ENCODE data around the gene KLHL6.

- TF ChIP-seq CTCF (IDR thresholded peaks at IDR 0.05; ENCODE audit: low read depth, low read length, missing input control) (no peak), ZBTB33 (IDR thresholded peaks at IDR 0.05) (no peak), TAF1 (conservative IDR thresholded peaks at IDR 0.05) (no peak)
Observed at GRCh38 chr3:183438735-183439134, 116.8 kb downstream of the KLHL6 start.

Measured in liver (tissue), 3 donors.